BLaER1 treated with 17β-estradiol and CSF1 and Interleukin-3, amounts not matched to agents 10 nM and 100 nM (cell line): ENCODE measurements around the gene RFTN1.

Experiments used
- H3K27ac ChIP-seq, 11 experiments: shearing (Covaris generic); formaldehyde crosslinking; 2 replicates each; pipeline ENCODE4 v1.8.1; 2022
- H3K27me3 ChIP-seq, 11 experiments: shearing (Covaris generic); formaldehyde crosslinking; 2 replicates each; pipeline ENCODE4 v1.8.1; 2022
- H3K36me3 ChIP-seq, 11 experiments: shearing (Covaris generic); formaldehyde crosslinking; 2 replicates each; pipeline ENCODE4 v1.8.1; 2022
- H3K4me1 ChIP-seq, 10 experiments: shearing (Covaris generic); formaldehyde crosslinking; 2 replicates each; pipeline ENCODE4 v1.8.1; 2022
- H3K4me2 ChIP-seq, 11 experiments: shearing (Covaris generic); formaldehyde crosslinking; 2 replicates each; pipeline ENCODE4 v1.8.1; 2022
- H3K4me3 ChIP-seq, 10 experiments: shearing (Covaris generic); formaldehyde crosslinking; 2 replicates each; pipeline ENCODE4 v1.8.1; 2022
- H3K9ac ChIP-seq, 11 experiments: shearing (Covaris generic); formaldehyde crosslinking; 2 replicates each; pipeline ENCODE4 v1.8.1; 2022
- H3K9me3 ChIP-seq, 11 experiments: shearing (Covaris generic); formaldehyde crosslinking; replicated peaks in 1 of 11; 2 replicates each; pipeline ENCODE4 v1.8.1; 2022
- H4K20me1 ChIP-seq, 11 experiments: shearing (Covaris generic); formaldehyde crosslinking; 2 replicates each; pipeline ENCODE4 v1.8.1; 2022
- Cebpa-rat ChIP-seq, 11 experiments: shearing (Covaris generic); IDR thresholded peaks; 2 replicates each; pipeline ENCODE4 v1.8.1; 2022

RFTN1 gene

GRCh38 chr3:16429086-16429485, 84.4 kb downstream of the RFTN1 start:
- Histone ChIP-seq H3K4me1 (peaks cover 41 to 52% (median 44%) of the 10 kb centered on the region in 10 experiments), H3K9me3 (peaks cover 0 to 9% (median 0%) of the 10 kb centered on the region in 11 experiments; a peak in 4 of 22 replicates), H3K36me3 (peaks cover 40 to 79% (median 64%) of the 10 kb centered on the region in 11 experiments), H3K27me3 (no peaks in the 10 kb centered on the region), H3K4me3 (no peak overlapping the region), H3K27ac (no peak overlapping the region), H3K9ac (no peak overlapping the region), H4K20me1 (peaks cover 16 to 94% (median 55%) of the 10 kb centered on the region in 11 experiments; a peak in 21 of 22 replicates), H3K4me2 (no peak overlapping the region)
- TF ChIP-seq Cebpa-rat (IDR thresholded peaks at IDR 0.05) = no peak

- H3K27ac ChIP-seq = no peak overlapping the region
- TF ChIP-seq Cebpa-rat (IDR thresholded peaks at IDR 0.05) = no peak
- H3K9me3 ChIP-seq = peaks cover 0 to 9% (median 0%) of the 10 kb centered on the region in 11 experiments; a peak in 4 of 22 replicates
Observed at GRCh38 chr3:16428612-16429011, 84.9 kb downstream of the RFTN1 start.

GRCh38 chr3:16427103-16427965, 86.2 kb downstream of the RFTN1 start:
- Histone ChIP-seq H3K36me3 (peaks cover 42 to 77% (median 66%) of the 10 kb centered on the region in 11 experiments), H4K20me1 (peaks cover 8 to 92% (median 43%) of the 10 kb centered on the region in 11 experiments; a peak in 18 of 22 replicates), H3K4me1 (peaks cover 24 to 36% (median 30%) of the 10 kb centered on the region in 10 experiments), H3K9ac (no peak overlapping the region), H3K9me3 (peaks cover 0 to 9% (median 0%) of the 10 kb centered on the region in 11 experiments; a peak in 4 of 22 replicates), H3K4me3 (no peak overlapping the region), H3K4me2 (peak overlapping the region in 4 of 11 experiments; percentile 26 to 75 (median 46); a peak in 7 of 22 replicates), H3K27me3 (no peaks in the 10 kb centered on the region), H3K27ac (no peak overlapping the region)
- no peak for TF ChIP-seq Cebpa-rat (IDR thresholded peaks at IDR 0.05)

More at GRCh38 chr3:16428612-16429011, 84.9 kb downstream of the RFTN1 start:
- H3K4me3 ChIP-seq = no peak overlapping the region
- peaks cover 45 to 79% (median 62%) of the 10 kb centered on the region in 11 experiments for H3K36me3 ChIP-seq
- peaks cover 36 to 47% (median 40%) of the 10 kb centered on the region in 10 experiments for H3K4me1 ChIP-seq
- H3K9ac ChIP-seq = no peak overlapping the region
- H3K27me3 ChIP-seq = no peaks in the 10 kb centered on the region
- no peak overlapping the region for H3K4me2 ChIP-seq
- peaks cover 12 to 94% (median 50%) of the 10 kb centered on the region in 11 experiments; a peak in 21 of 22 replicates for H4K20me1 ChIP-seq

- Histone ChIP-seq H3K4me1 (peaks cover 17 to 31% (median 23%) of the 10 kb centered on the region in 10 experiments), H3K4me3 (no peak overlapping the region), H3K9ac (no peak overlapping the region), H3K4me2 (peak overlapping the region in 3 of 11 experiments; percentile 26 to 75 (median 54); a peak in 4 of 22 replicates), H4K20me1 (peaks cover 8 to 88% (median 39%) of the 10 kb centered on the region in 11 experiments; a peak in 18 of 22 replicates), H3K36me3 (peaks cover 36 to 77% (median 59%) of the 10 kb centered on the region in 11 experiments), H3K27ac (no peak overlapping the region), H3K9me3 (peaks cover 0 to 9% (median 0%) of the 10 kb centered on the region in 11 experiments; a peak in 4 of 22 replicates), H3K27me3 (no peaks in the 10 kb centered on the region)
- no peak for TF ChIP-seq Cebpa-rat (IDR thresholded peaks at IDR 0.05)
Observed at GRCh38 chr3:16426665-16427064, 86.8 kb downstream of the RFTN1 start.

- Histone ChIP-seq H3K4me1 (peaks cover 10 to 26% (median 18%) of the 10 kb centered on the region in 10 experiments), H4K20me1 (peaks cover 8 to 88% (median 43%) of the 10 kb centered on the region in 11 experiments; a peak in 18 of 22 replicates), H3K4me3 (no peak overlapping the region), H3K9ac (no peak overlapping the region), H3K4me2 (no peak overlapping the region), H3K9me3 (peaks cover 0 to 9% (median 0%) of the 10 kb centered on the region in 11 experiments; a peak in 4 of 22 replicates), H3K36me3 (peaks cover 35 to 76% (median 58%) of the 10 kb centered on the region in 11 experiments), H3K27me3 (no peaks in the 10 kb centered on the region), H3K27ac (no peak overlapping the region)
- TF ChIP-seq Cebpa-rat (IDR thresholded peaks at IDR 0.05) = no peak
Observed at GRCh38 chr3:16426029-16426400, 87.5 kb downstream of the RFTN1 start.

GRCh38 chr3:16425398-16426028, 88.0 kb downstream of the RFTN1 start:
- Histone ChIP-seq H3K4me3 (no peak overlapping the region), H3K4me2 (no peak overlapping the region), H4K20me1 (peaks cover 11 to 88% (median 48%) of the 10 kb centered on the region in 11 experiments; a peak in 18 of 22 replicates), H3K27me3 (no peaks in the 10 kb centered on the region), H3K27ac (no peak overlapping the region), H3K9ac (no peak overlapping the region), H3K36me3 (peaks cover 35 to 78% (median 58%) of the 10 kb centered on the region in 11 experiments), H3K9me3 (peaks cover 0 to 9% (median 0%) of the 10 kb centered on the region in 11 experiments; a peak in 4 of 22 replicates), H3K4me1 (peaks cover 9 to 25% (median 17%) of the 10 kb centered on the region in 10 experiments)
- TF ChIP-seq Cebpa-rat (IDR thresholded peaks at IDR 0.05) = no peak

GRCh38 chr3:16423947-16424673, 89.4 kb downstream of the RFTN1 start:
- peaks cover 24 to 64% (median 46%) of the 10 kb centered on the region in 11 experiments for H3K36me3 ChIP-seq
- H4K20me1 ChIP-seq = peaks cover 19 to 89% (median 62%) of the 10 kb centered on the region in 11 experiments; a peak in 21 of 22 replicates
- H3K4me3 ChIP-seq = no peak overlapping the region
- peaks cover 0 to 9% (median 0%) of the 10 kb centered on the region in 11 experiments; a peak in 4 of 22 replicates for H3K9me3 ChIP-seq
- no peak for TF ChIP-seq Cebpa-rat (IDR thresholded peaks at IDR 0.05)
- H3K27me3 ChIP-seq = no peaks in the 10 kb centered on the region
- H3K4me1 ChIP-seq = peaks cover 18 to 35% (median 25%) of the 10 kb centered on the region in 10 experiments
- H3K27ac ChIP-seq = no peak overlapping the region
- H3K9ac ChIP-seq = no peak overlapping the region
- H3K4me2 ChIP-seq = no peak overlapping the region

- H3K9me3 ChIP-seq = peaks cover 0 to 9% (median 0%) of the 10 kb centered on the region in 11 experiments; a peak in 3 of 22 replicates
- no peak overlapping the region for H3K27ac ChIP-seq
- peaks cover 18 to 61% (median 39%) of the 10 kb centered on the region in 11 experiments for H3K36me3 ChIP-seq
- H3K27me3 ChIP-seq = no peaks in the 10 kb centered on the region
- no peak overlapping the region for H3K4me2 ChIP-seq
- peaks cover 21 to 43% (median 33%) of the 10 kb centered on the region in 10 experiments for H3K4me1 ChIP-seq
- H4K20me1 ChIP-seq = peaks cover 19 to 89% (median 67%) of the 10 kb centered on the region in 11 experiments; a peak in 21 of 22 replicates
- no peak for TF ChIP-seq Cebpa-rat (IDR thresholded peaks at IDR 0.05)
- no peak overlapping the region for H3K4me3 ChIP-seq
- no peak overlapping the region for H3K9ac ChIP-seq
Observed at GRCh38 chr3:16423298-16423697, 90.2 kb downstream of the RFTN1 start.
